G401.6 (cell line): ENCODE results near the gene HASPIN.
"Not testable (repeated sequence)": the region's sequence is repeated elsewhere in the genome, so short reads cannot be mapped to it uniquely, and the experiment has no call there.

ENCODE experiments used
- FAIRE-seq: peaks from 2 replicates; lab custom pipeline; 2012; peaks lifted over from hg19 to GRCh38; lab: Jason Lieb, UNC

HASPIN gene

GRCh38 chr17:3697103-3697476 is 26.6 kb upstream of the HASPIN start:
- FAIRE-seq: no peak

GRCh38 chr17:3698139-3698538 is 25.6 kb upstream of the HASPIN start:
- no peak for FAIRE-seq

GRCh38 chr17:3699951-3700350 is 23.8 kb upstream of the HASPIN start:
- no peak for FAIRE-seq

GRCh38 chr17:3702041-3702539 is 21.6 kb upstream of the HASPIN start:
- not testable (repeated sequence) for FAIRE-seq

GRCh38 chr17:3704931-3705717 is 18.6 kb upstream of the HASPIN start:
- no peak for FAIRE-seq

- not testable (repeated sequence) for FAIRE-seq
Measured at GRCh38 chr17:3705718-3705984, 18.1 kb upstream of the HASPIN start.

GRCh38 chr17:3708366-3708765 is 15.3 kb upstream of the HASPIN start:
- FAIRE-seq: no peak

- FAIRE-seq: no peak
Measured at GRCh38 chr17:3710951-3711383, 12.7 kb upstream of the HASPIN start.

- no peak for FAIRE-seq
Measured at GRCh38 chr17:3712811-3713463, 10.8 kb upstream of the HASPIN start.

- no peak for FAIRE-seq
Measured at GRCh38 chr17:3715296-3715695, 8.4 kb upstream of the HASPIN start.

- no peak for FAIRE-seq
Measured at GRCh38 chr17:3718201-3718600, 5.5 kb upstream of the HASPIN start.

- no peak for FAIRE-seq
Measured at GRCh38 chr17:3719265-3719664, 4.4 kb upstream of the HASPIN start.

- no peak for FAIRE-seq
Measured at GRCh38 chr17:3722716-3723115, 987 bp upstream of the HASPIN start.

- FAIRE-seq: no peak
Measured at GRCh38 chr17:3723188-3723555, 531 bp upstream of the HASPIN start.

- no peak for FAIRE-seq
Measured at GRCh38 chr17:3724378-3725077, 825 bp downstream of the HASPIN start.

GRCh38 chr17:3727041-3727440 is 3.3 kb downstream of the HASPIN start:
- FAIRE-seq: no peak

- FAIRE-seq: not testable (repeated sequence)
Measured at GRCh38 chr17:3728099-3728498, 4.4 kb downstream of the HASPIN start.

GRCh38 chr17:3729881-3730280 is 6.2 kb downstream of the HASPIN start:
- no peak for FAIRE-seq

GRCh38 chr17:3730881-3731429 is 7.3 kb downstream of the HASPIN start:
- FAIRE-seq: no peak

GRCh38 chr17:3732210-3732621 is 8.5 kb downstream of the HASPIN start:
- FAIRE-seq: no peak

GRCh38 chr17:3734911-3735276 is 11.2 kb downstream of the HASPIN start:
- FAIRE-seq: not testable (repeated sequence)

GRCh38 chr17:3735515-3735914 is 11.8 kb downstream of the HASPIN start:
- no peak for FAIRE-seq
